ENCODE results near the gene ADORA1. TPM values are rescaled to one million over a fixed set of nuclear protein-coding genes. Genes with fewer than 3 reads are reported as not detected.

ADORA1 gene
- total and polyA plus RNA-seq, 2 of the 4 experiments (the other 2 are of a cell fraction), result 0.36 to 0.56 TPM

GRCh38 chr1:203185585-203185984, 58.1 kb downstream of the ADORA1 start:
- Histone ChIP-seq H3K4me1 (ENCODE audit: control insufficient read depth, insufficient read depth, low read length) (peaks cover 3% of the 10 kb centered on the region; the same call in 1 of the 2 replicates), H2BK120ac (ENCODE audit: low read depth, low read length) (no peak overlapping the region), H2BK5ac (ENCODE audit: low read depth, low read length, poor library complexity, severe bottlenecking) (no peak overlapping the region), H3K4ac (ENCODE audit: low read depth, low read length) (no peak overlapping the region), H3K9me3 (ENCODE audit: control insufficient read depth, insufficient read depth, low read length) (no peaks in the 10 kb centered on the region), H2BK20ac (ENCODE audit: low read depth, low read length) (no peak overlapping the region), H3K27me3 (ENCODE audit: control insufficient read depth, insufficient read depth, low read length) (peaks cover 20% of the 10 kb centered on the region), H3K23ac (ENCODE audit: low read depth, low read length) (no peak overlapping the region), H2BK15ac (ENCODE audit: low read depth, low read length) (no peak overlapping the region), H4K5ac (ENCODE audit: low read depth, low read length) (no peak overlapping the region; the same call in 1 of the 2 replicates), H3K79me1 (ENCODE audit: low read depth in 1 of 2, low read length in 2 of 2) (no peaks in the 10 kb centered on the region), H3K56ac (ENCODE audit: extremely low read depth, insufficient read depth, low read length) (no peak overlapping the region), H4K91ac (ENCODE audit: insufficient read depth, low read depth, low read length) (no peak overlapping the region), H2AK5ac (ENCODE audit: low read depth, low read length) (no peak overlapping the region), H3K4me3 (ENCODE audit: insufficient read depth, low read depth, low read length) (no peak overlapping the region), H3K4me2 (ENCODE audit: low read depth, low read length) (no peak overlapping the region), H3K27ac (ENCODE audit: insufficient read depth, low read length) (no peak overlapping the region), H3K36me3 (ENCODE audit: control insufficient read depth, insufficient read depth, low read length) (no peaks in the 10 kb centered on the region), H2AFZ (replicated peaks; ENCODE audit: low read length, poor library complexity) (no peak overlapping the region), H4K8ac (ENCODE audit: low read depth in 2 of 2, low read length in 2 of 2) (no peak overlapping the region), H3K18ac (ENCODE audit: low read depth, low read length) (no peak overlapping the region; the same call in 1 of the 2 replicates), H4K20me1 (ENCODE audit: insufficient read depth, low read length) (no peaks in the 10 kb centered on the region), H3K9ac (ENCODE audit: low read depth, low read length) (no peak overlapping the region), H3K14ac (replicated peaks; ENCODE audit: low read depth, low read length) (no peak overlapping the region), H3K9me1 (ENCODE audit: insufficient read depth, low read length) (no peaks in the 10 kb centered on the region), H2AK9ac (replicated peaks; ENCODE audit: low read depth, low read length, poor library complexity) (no peak overlapping the region)
- intact Hi-C loops (cut with micrococcal nuclease) (no loop called here), in situ Hi-C loops (cut with MboI; ENCODE audit: low sequenced_read_pairs) (no loop called here), dilution Hi-C loops (cut with HindIII; ENCODE audit: low sequenced_read_pairs, unreplicated experiment) (no loop called here)
- WGBS, 2 experiments (ENCODE audit: extremely low coverage in 2 of 2, insufficient read length in 1 of 2), result 100% methylated on average over 1 of the region's 4 CpGs; no CpG with 5 or more reads in 1 of the 2 experiments
- ChIA-PET CTCF (interaction anchor here (1.0 kb wide), 1 partner anchor 13 kb away, joined by 4 read pairs; no protein-coding TSS in a partner anchor), POLR2A (ENCODE audit: unreplicated experiment) (no interaction called here)
- ATAC-seq (ENCODE audit: low read depth) (no peak), DNase-seq (no peak)
- no TSS peak for BruUV-seq (replicated peaks)
- TF ChIP-seq CEBPB (IDR thresholded peaks at IDR 0.05; ENCODE audit: low read depth, low read length) (no peak), BHLHE40 (IDR thresholded peaks at IDR 0.05; ENCODE audit: low read depth, low read length) (no peak), ELK1 (IDR thresholded peaks at IDR 0.05; ENCODE audit: borderline replicate concordance, low read depth, low read length) (no peak), RFX5 (IDR thresholded peaks at IDR 0.05; ENCODE audit: low read depth, low read length) (no peak), USF2 (IDR thresholded peaks at IDR 0.05; ENCODE audit: low read depth, low read length) (no peak)

All from IMR-90 (cell line).